KMS-11 (cell line): Measurements from ENCODE around the gene RPRD2.
"Not testable (repeated sequence)": the region's sequence is repeated elsewhere in the genome, so short reads cannot be mapped to it uniquely, and the experiment has no call there.

Source experiments
- H2AFZ ChIP-seq: fragments of 200-600 bp; sonication (generic); 2 replicates; pipeline ENCODE4 v1.6.1; 2016; ENCODE audit warnings: antibody characterized with exemption, mixed run types, low read depth
- H3K27ac ChIP-seq: fragments of 200-600 bp; sonication (generic); 2 replicates; pipeline ENCODE4 v1.6.1; 2016; ENCODE audit warnings: mild to moderate bottlenecking, mixed run types
- H3K27me3 ChIP-seq: fragments of 200-600 bp; sonication (generic); 2 replicates; pipeline ENCODE4 v1.6.1; 2017; ENCODE audit warnings: mild to moderate bottlenecking, low read depth, mixed run types, moderate library complexity; ENCODE audit not compliant: insufficient read depth
- H3K36me3 ChIP-seq: fragments of 200-600 bp; sonication (generic); 2 replicates; pipeline ENCODE4 v1.6.1; 2017; ENCODE audit warnings: mild to moderate bottlenecking, mixed run types; ENCODE audit not compliant: insufficient read depth
- H3K4me1 ChIP-seq: fragments of 200-600 bp; sonication (generic); 2 replicates; pipeline ENCODE4 v1.6.1; 2016; ENCODE audit warnings: mild to moderate bottlenecking, low read depth, mixed run types; ENCODE audit not compliant: poor library complexity, severe bottlenecking
- H3K4me2 ChIP-seq: fragments of 200-600 bp; sonication (generic); 2 replicates; pipeline ENCODE4 v1.7.0; 2016; ENCODE audit warnings: mild to moderate bottlenecking, mixed run types
- H3K4me3 ChIP-seq: fragments of 200-600 bp; sonication (generic); IDR thresholded peaks from 2 replicates; pipeline ENCODE4 v1.6.1; 2017; ENCODE audit warnings: low read depth, low read length, mixed read lengths; ENCODE audit not compliant: insufficient read depth
- H3K79me2 ChIP-seq: fragments of 200-600 bp; sonication (generic); 2 replicates; pipeline ENCODE4 v1.6.1; 2016; ENCODE audit warnings: low read depth, mixed run types; ENCODE audit not compliant: insufficient read depth
- H3K9ac ChIP-seq: fragments of 200-600 bp; sonication (generic); 2 replicates; pipeline ENCODE4 v1.6.1; 2016; ENCODE audit warnings: mild to moderate bottlenecking, mixed run types
- H4K20me1 ChIP-seq: fragments of 200-600 bp; sonication (generic); 2 replicates; pipeline ENCODE4 v1.6.1; 2016; ENCODE audit warnings: mild to moderate bottlenecking, mixed run types; ENCODE audit not compliant: insufficient read depth
- TF ChIP-seq, protein P1 (sequence below): fragments of 200-600 bp; sonication (generic); conservative IDR thresholded peaks from 2 replicates; pipeline ENCODE4 v1.6.1; 2017; ENCODE audit warnings: low read depth, mild to moderate bottlenecking, antibody characterized with exemption, low read length, moderate library complexity, mixed read lengths

Gene RPRD2

DNA sequence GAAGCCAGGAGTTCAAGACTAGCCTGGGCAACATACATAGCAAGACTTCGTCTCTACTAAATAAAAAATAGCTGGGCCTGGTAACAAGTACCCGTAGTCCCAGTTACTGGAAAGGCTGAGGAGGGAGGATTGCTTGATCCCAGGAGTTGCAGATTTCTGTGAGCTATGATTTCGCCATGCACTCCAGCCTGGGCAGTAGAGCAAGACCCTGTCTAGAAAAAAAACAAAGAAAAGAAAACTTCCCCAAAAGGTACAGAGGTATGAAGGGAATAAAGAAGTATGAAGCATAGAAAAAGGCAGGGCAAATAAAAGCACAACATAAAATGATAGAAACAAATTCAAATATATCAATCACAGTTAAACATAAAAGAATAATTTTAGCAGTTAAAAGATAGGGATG lies 28.7 kb downstream of the RPRD2 start:
- no peaks in the 10 kb centered on the region for H3K27me3 ChIP-seq
- H3K27ac ChIP-seq, result no peak overlapping the region
- TF ChIP-seq, protein P1, sequence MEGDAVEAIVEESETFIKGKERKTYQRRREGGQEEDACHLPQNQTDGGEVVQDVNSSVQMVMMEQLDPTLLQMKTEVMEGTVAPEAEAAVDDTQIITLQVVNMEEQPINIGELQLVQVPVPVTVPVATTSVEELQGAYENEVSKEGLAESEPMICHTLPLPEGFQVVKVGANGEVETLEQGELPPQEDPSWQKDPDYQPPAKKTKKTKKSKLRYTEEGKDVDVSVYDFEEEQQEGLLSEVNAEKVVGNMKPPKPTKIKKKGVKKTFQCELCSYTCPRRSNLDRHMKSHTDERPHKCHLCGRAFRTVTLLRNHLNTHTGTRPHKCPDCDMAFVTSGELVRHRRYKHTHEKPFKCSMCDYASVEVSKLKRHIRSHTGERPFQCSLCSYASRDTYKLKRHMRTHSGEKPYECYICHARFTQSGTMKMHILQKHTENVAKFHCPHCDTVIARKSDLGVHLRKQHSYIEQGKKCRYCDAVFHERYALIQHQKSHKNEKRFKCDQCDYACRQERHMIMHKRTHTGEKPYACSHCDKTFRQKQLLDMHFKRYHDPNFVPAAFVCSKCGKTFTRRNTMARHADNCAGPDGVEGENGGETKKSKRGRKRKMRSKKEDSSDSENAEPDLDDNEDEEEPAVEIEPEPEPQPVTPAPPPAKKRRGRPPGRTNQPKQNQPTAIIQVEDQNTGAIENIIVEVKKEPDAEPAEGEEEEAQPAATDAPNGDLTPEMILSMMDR, result no peak
- H2AFZ ChIP-seq, result no peak overlapping the region
- no peak overlapping the region for H3K9ac ChIP-seq
- no peak overlapping the region for H3K4me3 ChIP-seq
- peaks cover 44% of the 10 kb centered on the region for H3K4me1 ChIP-seq
- no peak overlapping the region for H3K4me2 ChIP-seq
- peaks cover 18% of the 10 kb centered on the region for H4K20me1 ChIP-seq
- no peaks in the 10 kb centered on the region for H3K36me3 ChIP-seq
- peaks cover 94% of the 10 kb centered on the region for H3K79me2 ChIP-seq

DNA sequence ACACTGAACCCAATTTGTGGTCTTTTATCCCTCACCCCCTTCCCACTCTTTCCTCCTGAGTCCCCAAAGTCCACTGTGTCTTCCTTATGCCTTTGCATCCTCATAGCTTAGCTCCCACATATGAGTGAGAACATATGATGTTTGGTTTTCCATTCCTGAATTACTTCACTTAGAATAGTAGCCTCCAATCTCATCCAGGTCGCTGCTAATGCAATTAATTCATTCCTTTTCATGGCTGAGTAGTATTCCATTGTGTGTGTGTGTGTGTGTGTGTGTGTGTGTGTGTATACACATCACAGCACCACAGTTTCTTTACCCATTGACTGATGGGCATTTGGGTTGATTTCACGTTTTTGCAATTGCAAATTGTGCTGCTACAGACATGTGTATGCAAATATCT lies 31.2 kb downstream of the RPRD2 start:
- not testable (repeated sequence) for H3K4me2 ChIP-seq, H3K27ac ChIP-seq, H3K27me3 ChIP-seq, H3K36me3 ChIP-seq, H4K20me1 ChIP-seq, H3K4me3 ChIP-seq, H3K9ac ChIP-seq, H2AFZ ChIP-seq
- peaks cover 91% of the 10 kb centered on the region for H3K79me2 ChIP-seq
- peaks cover 27% of the 10 kb centered on the region for H3K4me1 ChIP-seq

DNA sequence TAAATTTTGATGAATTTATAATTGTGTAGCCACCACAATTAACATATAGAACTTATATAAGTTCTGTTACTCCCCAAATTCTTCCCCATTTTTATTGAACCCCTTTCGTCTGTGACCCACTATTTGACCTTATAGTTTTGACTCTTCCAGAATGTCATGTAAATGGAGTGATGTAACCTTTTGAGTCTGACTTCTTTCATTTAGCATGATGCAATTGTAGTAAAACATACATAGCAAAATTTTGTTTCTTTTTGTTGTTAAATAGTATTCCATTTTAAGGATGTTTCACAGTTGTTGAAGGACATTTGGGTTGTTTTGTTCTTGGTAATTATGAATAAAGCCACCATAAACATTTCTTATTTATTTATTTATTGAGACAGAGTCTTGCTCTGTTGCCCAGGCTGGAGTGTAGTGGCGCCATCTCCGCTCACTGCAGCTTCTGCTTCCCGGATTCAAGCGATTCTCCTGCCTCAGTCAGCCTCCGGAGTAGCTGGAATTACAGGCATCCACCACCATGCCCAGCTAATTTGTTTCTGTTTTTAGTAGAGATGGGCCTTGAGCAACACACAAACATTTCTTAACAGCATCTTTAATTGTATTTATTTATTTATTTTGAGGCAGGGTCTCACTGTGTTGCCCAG lies 33.6 kb downstream of the RPRD2 start:
- Histone ChIP-seq H3K36me3 (no peaks in the 10 kb centered on the region), H3K4me1 (peaks cover 23% of the 10 kb centered on the region), H3K4me3 (no peak overlapping the region), H4K20me1 (peaks cover 6% of the 10 kb centered on the region; the same call in 1 of the 2 replicates), H3K27me3 (no peaks in the 10 kb centered on the region), H3K9ac (no peak overlapping the region), H3K27ac (no peak overlapping the region), H3K4me2 (no peak overlapping the region), H3K79me2 (peaks cover 93% of the 10 kb centered on the region), H2AFZ (no peak overlapping the region)
- TF ChIP-seq, protein P1, result no peak

DNA sequence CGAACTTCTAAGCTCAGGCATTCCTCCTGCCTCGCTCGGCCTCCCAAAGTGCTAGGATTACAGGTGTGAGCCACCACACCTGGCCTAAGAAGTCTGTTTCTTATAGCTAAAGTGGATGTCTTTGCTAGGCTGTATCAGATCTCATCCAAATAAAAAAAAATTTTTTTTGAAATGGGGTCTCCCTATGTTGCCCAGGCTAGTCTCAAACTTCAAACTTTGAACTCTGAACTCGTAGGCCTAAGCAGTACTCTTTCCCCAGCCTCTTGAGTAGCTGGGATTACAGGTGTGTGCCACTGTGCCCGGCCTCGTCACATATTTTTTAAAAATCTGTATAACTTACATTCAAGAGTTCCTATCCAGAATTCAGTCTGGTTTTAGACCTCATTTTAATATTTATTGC lies 40.5 kb downstream of the RPRD2 start:
- Histone ChIP-seq H3K27ac (no peak overlapping the region), H4K20me1 (peaks cover 30% of the 10 kb centered on the region; the same call in 1 of the 2 replicates), H3K27me3 (no peaks in the 10 kb centered on the region), H3K36me3 (no peaks in the 10 kb centered on the region), H3K9ac (no peak overlapping the region), H3K4me2 (no peak overlapping the region), H3K79me2 (peaks cover 97% of the 10 kb centered on the region), H3K4me1 (peaks cover 24% of the 10 kb centered on the region), H3K4me3 (no peak overlapping the region), H2AFZ (no peak overlapping the region)
- TF ChIP-seq, protein P1, result no peak; the same call in 1 of the 2 replicates

DNA sequence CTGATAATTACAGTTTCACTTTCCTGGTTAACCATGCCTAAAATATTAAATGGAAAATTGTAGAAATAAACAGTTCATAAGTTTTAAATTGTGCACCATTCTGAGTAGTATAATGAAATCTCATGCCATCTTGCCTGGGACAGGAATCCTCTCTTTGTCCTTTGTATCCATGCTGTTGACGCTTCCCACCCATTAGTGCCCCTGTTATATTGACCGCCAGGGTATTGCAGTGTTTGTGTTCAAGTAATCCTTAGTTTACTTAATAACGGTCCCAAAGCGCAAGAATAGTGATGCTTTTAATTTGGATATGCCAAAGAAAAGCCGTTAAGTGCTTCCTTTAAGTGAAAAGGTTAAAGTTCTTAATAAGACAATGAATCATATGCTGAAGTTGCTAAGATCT lies 41.7 kb downstream of the RPRD2 start:
- H3K4me3 ChIP-seq, result no peak overlapping the region

More for the DNA sequence above, 41.7 kb downstream of the RPRD2 start:
- Histone ChIP-seq H3K4me1 (peaks cover 33% of the 10 kb centered on the region), H2AFZ (no peak overlapping the region), H3K4me2 (no peak overlapping the region), H3K27me3 (no peaks in the 10 kb centered on the region), H3K9ac (no peak overlapping the region), H3K79me2 (peaks cover 97% of the 10 kb centered on the region), H4K20me1 (peaks cover 30% of the 10 kb centered on the region; the same call in 1 of the 2 replicates), H3K27ac (no peak overlapping the region), H3K36me3 (no peaks in the 10 kb centered on the region)
- TF ChIP-seq, protein P1, result no peak
